Sigmoid colon (tissue), 7 donors: ENCODE measurements around the gene ISCU. TPM values are rescaled to one million over a fixed set of nuclear protein-coding genes. Genes with fewer than 3 reads are reported as not detected.

Source experiments
- DNase-seq: peaks from one replicate; pipeline ENCODE4 v3.0.0-alpha.2; 2019
- H3K27ac ChIP-seq, 4 donors: fragments of 200-600 bp; sonication (generic); one replicate each; pipeline ENCODE4 v1.5.1; 2016 to 2019; ENCODE audit warnings: mild to moderate bottlenecking in 1 of 4
- H3K27me3 ChIP-seq, 3 donors: fragments of 200-600 bp; sonication (generic); one replicate each; pipeline ENCODE4 v1.5.1; 2019; ENCODE audit warnings: mild to moderate bottlenecking in 1 of 3
- H3K36me3 ChIP-seq, 4 donors: fragments of 200-600 bp; sonication (generic); one replicate each; pipeline ENCODE4 v1.5.1; 2016 to 2019
- H3K4me1 ChIP-seq, 4 donors: fragments of 200-600 bp; sonication (generic); one replicate each; pipeline ENCODE4 v1.5.1; 2017 to 2019
- H3K4me3 ChIP-seq, 4 donors: fragments of 200-600 bp; sonication (generic); one replicate each; pipeline ENCODE4 v1.5.1; 2017 to 2019; ENCODE audit warnings: mild to moderate bottlenecking in 2 of 4, moderate library complexity in 1 of 4
- H3K9me3 ChIP-seq, 4 donors: fragments of 200-600 bp in 3 of 4; sonication (generic) in 3 of 4; one replicate each; pipeline versions ENCODE4 v1.5.1 to v1.6.1; 2013 to 2019
- EP300 ChIP-seq, 4 donors: sonication (generic); formaldehyde crosslinking; IDR thresholded peaks; one replicate each; pipeline ENCODE4 v1.6.1; 2017; ENCODE audit warnings: antibody characterized with exemption in 4 of 4
- POLR2A ChIP-seq, 2 donors: fragments of 450-650 bp; IDR thresholded peaks; one replicate each; pipeline ENCODE4 v1.6.1; 2016; ENCODE audit warnings: antibody characterized with exemption in 2 of 2, mild to moderate bottlenecking in 2 of 2, moderate library complexity in 2 of 2
- POLR2AphosphoS5 ChIP-seq, 4 donors: sonication (generic); formaldehyde crosslinking; IDR thresholded peaks; one replicate each; pipeline ENCODE4 v1.6.1; 2017; ENCODE audit warnings: antibody characterized with exemption in 4 of 4
- WGBS, 2 donors: extraction: QIAGEN DNeasy Blood & Tissue Kit; methylation state at CpG; one replicate each; pipeline ENCODE4 v1.1.7; 2013; 5-methylcytosine and 5-hydroxymethylcytosine counted together
- intact Hi-C: fragments of 100-400 bp; cut with DNase I; formaldehyde crosslinking; loops from one replicate; pipeline ENCODE4 v1.15.1; 2023
- polyA plus RNA-seq, 3 donors: library from polyadenylated mRNA; stranded (reverse); fragments of 200-250 nt; gene quantifications; one replicate each; pipeline ENCODE4 v1.2.3, GENCODE V29; 2013
- total RNA-seq, 4 donors: library from RNA; depleted of rRNA; stranded (reverse); fragments of >200 nt; gene quantifications; one replicate each; pipeline ENCODE4 v1.1.0, GENCODE V29; 2016
- TF ChIP-seq, protein P1 (sequence below), 4 experiments: fragments of 450-650 bp in 3 of 4; fragments of 200-600 bp in 1 of 4; IDR thresholded peaks; one replicate each; pipeline ENCODE4 v1.5.1; 2016 to 2019; ENCODE audit warnings: antibody characterized with exemption in 4 of 4, mild to moderate bottlenecking in 3 of 4, moderate library complexity in 2 of 4
- donor health status: healthy with polysubstance abuse.
- donor health status: Bipolar disorder and iron deficiency.
- donor health status: healthy.

Gene ISCU
- total and polyA plus RNA-seq, 7 donors: 117 to 294 (median 237) TPM

GRCh38 chr12:108518716-108519496 lies 43.5 kb upstream of the ISCU start:
- intact Hi-C loops: loop anchor here (10.0 kb wide), 1 partner anchor 834 kb away; the partner anchor contains the start of gene PWP1
- Histone ChIP-seq H3K27ac (no peak overlapping the region), H3K36me3 (peaks cover 13 to 64% (median 40%) of the 10 kb centered on the region in 4 donors), H3K4me3 (no peak overlapping the region), H3K9me3 (no peaks in the 10 kb centered on the region), H3K4me1 (peaks cover 0 to 16% (median 12%) of the 10 kb centered on the region in 4 donors), H3K27me3 (no peaks in the 10 kb centered on the region)
- DNase-seq: no peak
- TF ChIP-seq POLR2AphosphoS5 (IDR thresholded peaks at IDR 0.05) (no peak), POLR2A (IDR thresholded peaks at IDR 0.05) (no peak), EP300 (IDR thresholded peaks at IDR 0.05) (no peak)
- TF ChIP-seq, protein P1, sequence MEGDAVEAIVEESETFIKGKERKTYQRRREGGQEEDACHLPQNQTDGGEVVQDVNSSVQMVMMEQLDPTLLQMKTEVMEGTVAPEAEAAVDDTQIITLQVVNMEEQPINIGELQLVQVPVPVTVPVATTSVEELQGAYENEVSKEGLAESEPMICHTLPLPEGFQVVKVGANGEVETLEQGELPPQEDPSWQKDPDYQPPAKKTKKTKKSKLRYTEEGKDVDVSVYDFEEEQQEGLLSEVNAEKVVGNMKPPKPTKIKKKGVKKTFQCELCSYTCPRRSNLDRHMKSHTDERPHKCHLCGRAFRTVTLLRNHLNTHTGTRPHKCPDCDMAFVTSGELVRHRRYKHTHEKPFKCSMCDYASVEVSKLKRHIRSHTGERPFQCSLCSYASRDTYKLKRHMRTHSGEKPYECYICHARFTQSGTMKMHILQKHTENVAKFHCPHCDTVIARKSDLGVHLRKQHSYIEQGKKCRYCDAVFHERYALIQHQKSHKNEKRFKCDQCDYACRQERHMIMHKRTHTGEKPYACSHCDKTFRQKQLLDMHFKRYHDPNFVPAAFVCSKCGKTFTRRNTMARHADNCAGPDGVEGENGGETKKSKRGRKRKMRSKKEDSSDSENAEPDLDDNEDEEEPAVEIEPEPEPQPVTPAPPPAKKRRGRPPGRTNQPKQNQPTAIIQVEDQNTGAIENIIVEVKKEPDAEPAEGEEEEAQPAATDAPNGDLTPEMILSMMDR (IDR thresholded peaks at IDR 0.05): no peak
- whole genome bisulfite sequencing, 2 donors: 94 to 96% methylated on average over 39 of the region's 39 CpGs

DNA sequence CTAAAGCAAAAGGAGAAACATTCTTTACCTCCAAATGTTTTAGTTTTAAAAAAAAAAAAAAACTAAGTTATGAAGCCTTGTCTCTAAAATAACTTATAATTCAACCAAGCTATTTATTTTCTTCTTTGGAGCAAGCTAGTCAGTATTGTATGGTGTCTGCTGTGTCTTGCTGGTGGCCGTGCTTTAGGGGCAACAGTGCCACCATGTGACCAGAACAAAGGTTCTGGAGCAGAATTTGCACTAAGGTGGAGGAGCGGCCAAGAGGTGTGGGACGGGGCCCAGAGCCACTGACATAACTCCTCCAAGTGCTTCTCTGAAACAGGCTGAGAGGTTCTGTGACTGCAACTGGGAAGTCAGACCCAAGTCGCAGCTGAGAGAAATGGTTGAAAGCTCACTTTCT lies 42.8 kb upstream of the ISCU start:
- Histone ChIP-seq H3K9me3 (no peaks in the 10 kb centered on the region), H3K36me3 (peaks cover 19 to 71% (median 47%) of the 10 kb centered on the region in 4 donors), H3K27ac (no peak overlapping the region), H3K4me1 (peaks cover 0 to 16% (median 12%) of the 10 kb centered on the region in 4 donors), H3K27me3 (no peaks in the 10 kb centered on the region), H3K4me3 (no peak overlapping the region)
- TF ChIP-seq, protein P1 (IDR thresholded peaks at IDR 0.05): no peak
- TF ChIP-seq EP300 (IDR thresholded peaks at IDR 0.05) (no peak), POLR2A (IDR thresholded peaks at IDR 0.05) (no peak), POLR2AphosphoS5 (IDR thresholded peaks at IDR 0.05) (no peak)
- intact Hi-C loops: loop anchor here (10.0 kb wide), 1 partner anchor 835 kb away; the partner anchor contains the start of gene PWP1
- WGBS, 2 donors: 74 to 75% methylated on average over 4 of the region's 4 CpGs
- no peak for DNase-seq

DNA sequence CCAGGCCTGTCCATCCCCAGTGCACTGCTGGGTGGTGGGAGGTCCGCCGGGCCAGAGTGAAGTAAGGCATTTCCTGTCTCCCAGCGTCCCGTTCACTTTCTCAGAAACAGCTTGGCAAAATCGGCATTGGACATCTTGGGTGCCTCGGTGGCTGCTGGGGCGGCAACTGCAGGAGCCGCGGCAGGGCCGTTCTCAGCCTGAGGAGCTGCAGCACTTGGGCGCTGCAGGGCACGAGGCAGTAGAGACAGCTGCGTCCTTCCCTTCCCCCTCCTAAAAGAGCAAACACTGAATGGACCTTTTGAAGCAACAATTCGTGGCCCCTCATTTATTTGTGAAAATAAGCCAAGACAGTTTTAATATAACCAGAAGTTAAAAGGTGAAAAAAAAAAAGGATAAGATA lies 39.0 kb upstream of the ISCU start:
- TF ChIP-seq POLR2A (IDR thresholded peaks at IDR 0.05) (no peak), POLR2AphosphoS5 (IDR thresholded peaks at IDR 0.05) (no peak), EP300 (IDR thresholded peaks at IDR 0.05) (no peak)
- TF ChIP-seq, protein P1 (IDR thresholded peaks at IDR 0.05): no peak
- Histone ChIP-seq H3K36me3 (peaks cover 48 to 100% (median 83%) of the 10 kb centered on the region in 4 donors), H3K27ac (no peak overlapping the region), H3K9me3 (no peaks in the 10 kb centered on the region), H3K4me3 (no peak overlapping the region), H3K4me1 (no peaks in the 10 kb centered on the region), H3K27me3 (no peaks in the 10 kb centered on the region)
- intact Hi-C loops: no loop called here
- no peak for DNase-seq
- WGBS, 2 donors: 91 to 93% methylated on average over 14 of the region's 14 CpGs

GRCh38 chr12:108525681-108526080 lies 36.7 kb upstream of the ISCU start:
- WGBS, 2 donors: 80 to 91% methylated on average over 5 of the region's 5 CpGs
- intact Hi-C loops: no loop called here

More at GRCh38 chr12:108525681-108526080, 36.7 kb upstream of the ISCU start:
- no peak for DNase-seq
- TF ChIP-seq POLR2AphosphoS5 (IDR thresholded peaks at IDR 0.05) (no peak), EP300 (IDR thresholded peaks at IDR 0.05) (no peak), POLR2A (IDR thresholded peaks at IDR 0.05) (no peak)
- TF ChIP-seq, protein P1 (IDR thresholded peaks at IDR 0.05): no peak
- Histone ChIP-seq H3K27me3 (no peaks in the 10 kb centered on the region), H3K4me1 (no peaks in the 10 kb centered on the region), H3K36me3 (peaks cover 64 to 100% (median 89%) of the 10 kb centered on the region in 4 donors), H3K9me3 (no peaks in the 10 kb centered on the region), H3K4me3 (no peak overlapping the region), H3K27ac (no peak overlapping the region)
